NCI-H2196 treated with DMSO at 0.1 percent for 48 hours (cell line): ENCODE measurements around the gene CARD10.
"Not testable (repeated sequence)": the region's sequence is repeated elsewhere in the genome, so short reads cannot be mapped to it uniquely, and the experiment has no call there.

Experiments used
- DNase-seq: peaks from one replicate; lab custom pipeline; 2025; ENCODE audit not compliant: unreplicated experiment; lab: John Stamatoyannopoulos, UW

The CARD10 gene

DNA sequence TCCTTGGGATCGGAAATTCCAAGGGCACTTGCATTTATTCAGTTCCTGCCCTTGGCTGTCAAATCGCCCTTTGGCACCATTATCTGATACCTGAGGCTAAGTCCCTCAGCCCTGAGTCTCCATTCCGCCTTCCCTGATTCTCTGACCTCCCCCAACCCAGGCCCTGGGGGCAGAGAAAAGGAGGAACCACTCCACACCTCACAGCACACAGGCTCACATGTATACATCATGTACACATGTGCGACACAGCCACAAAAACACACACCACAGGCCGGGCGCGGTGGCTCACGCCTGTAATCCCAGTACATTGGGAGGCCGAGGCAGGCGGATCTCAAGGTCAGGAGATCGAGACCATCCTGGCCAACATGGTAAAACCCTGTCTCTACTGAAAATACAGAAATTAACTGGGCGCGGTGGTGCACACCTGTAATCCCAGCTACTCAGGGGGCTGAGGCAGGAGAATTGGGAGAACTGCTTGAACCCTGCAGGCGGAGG lies 51.0 kb downstream of the CARD10 start:
- DNase-seq, result not testable (repeated sequence)

DNA sequence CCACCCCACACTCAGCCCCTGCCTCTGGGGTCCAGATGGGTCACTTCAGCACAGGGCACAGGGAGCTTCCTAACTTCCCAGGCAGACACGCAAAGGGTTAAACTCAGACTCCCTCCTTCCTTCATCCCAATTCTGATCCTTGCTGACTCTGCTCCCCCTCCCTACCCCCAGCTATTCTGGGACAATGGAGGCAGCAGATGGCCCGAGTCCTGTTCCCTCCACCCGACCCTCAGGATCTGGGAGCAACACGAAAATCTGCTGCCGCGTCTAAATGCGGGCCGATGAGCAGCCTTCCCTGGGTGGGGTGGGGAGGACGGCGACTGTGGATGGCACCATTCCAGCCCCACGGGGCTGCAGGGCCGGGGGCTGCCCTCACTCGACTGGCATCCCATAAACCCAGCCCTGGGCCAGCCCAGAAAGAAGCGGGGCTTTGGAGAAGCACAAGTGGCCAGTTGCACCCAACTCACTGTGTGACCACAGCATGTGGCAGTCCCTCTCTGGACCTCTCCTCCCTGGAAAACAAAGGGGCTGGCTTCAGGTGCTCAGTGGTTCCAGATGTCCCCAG lies 51.7 kb downstream of the CARD10 start:
- DNase-seq, result no peak

DNA sequence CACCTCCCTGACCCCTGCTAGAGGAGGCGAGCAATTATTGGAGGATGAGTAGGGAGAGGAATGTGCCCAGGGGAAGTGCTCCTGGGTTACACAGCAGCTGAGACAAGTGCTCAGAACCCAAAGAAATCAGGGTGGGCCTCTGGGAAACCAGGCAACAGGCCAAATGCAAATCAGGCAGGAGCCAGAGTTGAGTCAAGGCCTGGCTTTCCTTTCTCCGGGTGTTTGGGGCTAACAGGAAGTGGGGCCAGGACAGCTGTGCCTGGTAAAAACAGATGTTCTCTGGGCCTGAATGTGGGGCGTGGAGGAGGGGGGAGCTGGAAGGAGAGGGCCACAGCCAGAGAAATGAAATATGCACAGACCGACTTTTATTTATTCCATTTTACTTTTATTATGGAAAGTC lies 55.0 kb downstream of the CARD10 start:
- DNase-seq, result no peak

DNA sequence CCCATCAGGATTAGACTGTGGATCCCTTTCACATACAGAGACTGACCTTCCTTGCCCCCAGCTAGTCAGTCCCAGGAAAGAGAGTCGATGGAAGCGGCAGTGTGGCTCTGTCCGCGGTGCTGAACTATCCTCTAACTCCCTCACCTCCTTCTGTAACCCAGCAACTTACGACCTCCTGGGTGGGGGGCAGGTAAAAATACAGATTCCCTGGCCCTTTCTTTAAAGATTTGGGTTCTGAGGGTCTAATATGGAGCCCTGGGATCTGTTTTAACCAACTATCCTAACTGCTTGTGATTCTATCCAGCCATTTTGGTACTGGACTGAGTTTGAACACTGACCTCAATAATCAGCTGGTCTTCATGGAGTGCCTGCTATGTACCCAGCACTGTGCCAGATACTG lies 56.2 kb downstream of the CARD10 start:
- no peak for DNase-seq

DNA sequence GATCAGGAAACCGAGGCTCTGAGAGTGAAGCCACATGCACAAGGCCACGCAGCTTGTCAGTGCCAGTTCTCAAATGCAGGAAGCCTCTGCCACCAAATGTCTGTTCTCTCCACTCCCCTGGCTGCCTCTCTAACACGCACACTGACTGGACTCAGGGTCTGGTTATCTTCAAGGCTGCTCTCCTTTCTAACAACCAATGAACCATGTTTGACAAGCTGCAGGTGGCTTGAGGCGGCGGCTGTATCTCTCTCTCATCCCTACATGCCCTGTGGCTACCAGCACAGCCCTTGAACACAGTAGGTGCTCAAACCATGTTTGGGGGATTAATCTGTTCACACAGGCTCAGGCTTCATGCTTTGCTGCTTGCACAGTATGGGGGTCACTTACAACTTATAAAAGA lies 56.8 kb downstream of the CARD10 start:
- DNase-seq, result no peak

DNA sequence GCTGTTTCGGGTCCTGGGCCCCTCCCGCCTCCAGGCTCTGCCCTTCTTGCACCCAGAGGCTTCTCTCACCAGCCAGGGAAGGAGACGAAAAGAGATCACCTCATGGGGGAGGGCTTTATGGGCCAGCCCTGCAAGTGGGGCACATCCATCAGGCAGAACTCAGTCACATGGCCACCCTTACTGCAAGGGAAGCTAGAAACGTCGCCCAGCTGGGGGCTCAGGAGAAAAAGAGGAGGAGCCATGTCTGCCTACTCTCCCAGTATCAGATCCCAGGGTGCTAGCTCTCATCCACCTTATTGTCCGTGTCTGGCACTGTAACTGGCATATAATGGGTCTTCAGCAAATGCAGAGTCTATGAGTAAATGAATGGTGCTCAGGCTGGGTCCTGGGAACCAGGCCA lies 57.3 kb downstream of the CARD10 start:
- no peak for DNase-seq

DNA sequence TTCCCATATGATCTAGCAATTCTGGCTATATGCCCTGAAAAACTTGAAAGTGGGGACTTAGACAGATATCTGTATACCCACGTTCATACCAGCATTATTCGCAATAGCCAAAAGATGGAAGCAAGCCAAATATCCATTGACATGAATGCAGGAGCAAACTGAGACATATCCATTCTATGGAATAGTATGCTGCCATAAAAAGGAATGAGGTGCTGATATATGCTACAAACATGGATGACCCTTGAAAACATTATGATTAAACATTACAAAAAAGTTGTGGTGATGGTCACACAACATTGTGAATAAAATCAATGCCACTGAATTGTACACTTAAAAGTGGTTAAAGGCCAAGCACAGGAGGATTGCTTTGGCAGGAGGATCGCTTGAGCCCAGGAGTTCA lies 58.5 kb downstream of the CARD10 start:
- no peak for DNase-seq

DNA sequence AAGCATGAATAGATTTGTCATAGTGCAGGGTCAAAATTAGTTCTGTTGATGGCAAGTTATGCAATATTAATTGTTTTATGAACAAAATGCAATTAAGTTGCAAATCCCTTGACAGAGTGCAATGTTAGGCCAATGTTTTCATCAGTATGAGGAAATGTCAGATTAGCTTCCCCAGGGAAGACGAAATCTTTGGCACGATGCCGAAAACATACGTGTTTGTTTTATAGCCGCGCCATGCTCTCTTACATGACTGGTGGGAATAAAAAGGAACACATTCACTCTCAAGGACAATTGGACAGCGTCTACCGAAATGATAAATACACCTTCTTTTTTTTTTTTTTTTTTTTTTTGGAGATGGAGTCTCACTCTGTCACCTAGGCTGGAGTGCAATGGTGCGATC lies 60.0 kb downstream of the CARD10 start:
- no peak for DNase-seq

DNA sequence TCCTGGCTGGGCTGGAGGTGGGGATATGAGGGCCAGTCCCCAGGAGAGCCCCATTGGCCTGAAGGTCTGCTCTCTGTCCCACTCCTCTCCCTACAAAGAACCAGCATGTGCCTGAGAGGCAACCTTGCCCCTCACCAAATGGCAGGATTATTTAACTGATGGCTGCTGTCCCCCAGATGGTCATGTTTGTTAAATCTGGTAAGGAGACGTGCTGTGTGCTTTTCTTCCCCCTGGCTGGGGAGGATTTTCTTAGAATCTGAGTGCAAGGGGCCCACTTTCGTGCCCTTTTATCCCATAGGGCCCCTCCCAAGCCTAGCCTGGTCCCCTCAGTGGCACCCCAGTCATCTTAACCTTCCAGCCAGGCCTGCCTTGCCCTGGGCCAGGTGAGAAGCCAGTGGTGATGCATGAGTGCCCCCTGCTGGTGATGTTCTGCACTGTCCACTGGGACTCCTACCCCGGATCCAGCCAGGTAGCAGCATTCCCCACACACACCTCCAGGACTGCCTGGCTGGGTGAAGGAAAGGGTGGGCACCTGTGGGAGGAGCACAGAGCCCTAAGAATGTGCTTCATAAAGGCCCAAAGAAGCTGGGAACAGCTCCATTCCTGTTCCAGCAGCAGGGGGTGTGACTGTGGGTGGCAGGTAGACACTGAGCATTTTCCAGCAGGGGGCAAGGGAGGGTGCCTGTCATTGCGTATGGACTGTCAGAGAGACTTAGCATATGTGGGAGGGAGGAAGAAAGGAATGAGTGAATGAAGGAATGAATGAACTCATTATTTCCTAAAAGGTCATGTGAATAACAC lies 61.9 kb downstream of the CARD10 start:
- no peak for DNase-seq

DNA sequence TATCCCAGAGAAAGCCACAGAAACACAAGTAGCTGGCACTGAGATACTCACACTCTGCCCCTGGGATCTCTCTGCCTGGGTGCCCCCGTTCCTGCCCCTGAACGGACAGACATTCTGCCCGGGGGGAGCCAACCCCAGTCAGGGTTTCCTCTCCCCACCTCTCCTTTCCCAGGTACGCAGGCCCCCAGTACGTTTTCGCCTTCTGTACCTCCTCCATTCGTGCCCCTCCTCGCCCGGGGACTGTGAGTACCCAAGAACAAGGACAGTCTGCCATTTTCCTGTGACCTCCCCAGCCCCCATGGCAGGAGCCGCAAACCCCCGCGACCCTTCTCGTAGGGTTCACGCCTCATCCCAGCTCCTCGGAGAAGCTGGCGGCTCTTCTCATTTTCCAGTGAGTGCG lies 62.9 kb downstream of the CARD10 start:
- DNase-seq, result no peak

DNA sequence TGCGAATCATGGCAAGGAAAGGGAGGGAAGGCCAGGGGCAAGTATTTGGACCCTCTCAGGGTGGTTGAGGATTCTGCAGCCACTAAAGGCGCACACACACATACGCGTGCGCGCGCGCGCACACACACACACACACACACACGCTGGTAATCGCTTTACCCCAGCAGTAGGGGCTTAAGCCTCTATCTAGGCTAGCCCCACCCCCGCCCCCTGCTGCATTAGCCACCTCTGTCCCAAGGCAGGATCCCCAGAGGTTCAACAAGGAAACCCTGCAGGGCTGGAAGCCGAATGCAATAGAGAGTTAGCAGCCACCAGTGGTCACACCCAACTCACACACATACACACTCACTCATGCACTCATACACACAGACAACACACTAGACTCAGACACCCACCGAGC lies 63.3 kb downstream of the CARD10 start:
- DNase-seq, result no peak

DNA sequence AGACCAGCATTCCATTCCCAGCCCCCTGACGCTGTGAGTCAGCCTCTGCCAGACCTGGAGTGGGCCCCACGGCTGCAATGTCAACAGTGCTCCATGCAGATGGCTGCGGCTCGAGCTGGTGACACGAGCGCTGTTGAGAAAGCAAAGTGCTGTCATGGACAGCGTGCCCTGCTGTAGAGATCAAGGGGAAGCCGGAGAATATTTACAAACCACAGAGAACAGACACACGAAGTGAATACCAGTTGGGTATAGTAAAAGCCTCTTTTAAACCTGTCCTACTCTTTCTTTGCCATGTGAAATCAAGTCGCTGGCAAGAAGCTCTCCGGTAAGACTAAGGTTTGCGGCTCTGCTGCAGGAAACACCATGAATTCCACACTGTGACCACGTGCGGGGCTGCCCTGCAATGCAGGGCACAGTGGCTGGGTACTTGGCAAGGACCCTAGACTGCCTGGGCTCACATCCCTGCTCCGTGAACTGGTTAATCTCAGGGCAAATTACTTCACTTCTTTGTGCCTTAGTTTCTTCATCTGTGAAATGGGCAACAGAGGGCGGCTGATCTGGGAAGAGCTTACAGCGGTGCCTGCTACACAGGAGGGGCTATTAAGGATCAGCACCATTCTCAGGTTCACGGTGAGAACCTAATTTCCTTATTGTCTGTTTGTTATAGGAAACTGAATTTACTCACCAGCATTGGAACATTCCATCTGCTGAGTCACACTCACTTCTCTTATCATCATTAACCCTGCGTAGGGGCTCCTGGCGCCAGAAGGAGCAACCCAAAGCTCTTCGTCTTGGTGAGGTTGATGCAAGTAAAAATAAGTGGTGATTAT lies 64.1 kb downstream of the CARD10 start:
- DNase-seq, result no peak

DNA sequence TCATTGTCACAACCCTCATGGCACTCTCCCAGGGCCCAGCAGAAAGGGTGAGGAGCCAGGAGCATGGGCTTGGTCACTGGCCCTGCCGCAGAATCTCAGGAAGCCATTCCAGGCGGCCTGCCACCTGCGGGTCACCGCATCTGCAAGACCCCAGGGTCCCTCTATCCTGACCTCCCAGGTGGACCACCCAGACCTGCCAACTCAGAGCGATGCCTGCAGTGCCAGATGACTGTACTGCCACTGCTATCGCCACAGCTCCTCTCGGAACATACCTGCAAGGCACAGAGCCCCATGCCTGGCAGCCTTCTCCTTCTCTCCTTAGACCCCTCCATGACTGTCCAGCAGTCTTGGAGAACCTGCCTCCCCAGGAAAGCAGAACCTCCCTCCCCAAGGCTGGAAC lies 65.5 kb downstream of the CARD10 start:
- no peak for DNase-seq

DNA sequence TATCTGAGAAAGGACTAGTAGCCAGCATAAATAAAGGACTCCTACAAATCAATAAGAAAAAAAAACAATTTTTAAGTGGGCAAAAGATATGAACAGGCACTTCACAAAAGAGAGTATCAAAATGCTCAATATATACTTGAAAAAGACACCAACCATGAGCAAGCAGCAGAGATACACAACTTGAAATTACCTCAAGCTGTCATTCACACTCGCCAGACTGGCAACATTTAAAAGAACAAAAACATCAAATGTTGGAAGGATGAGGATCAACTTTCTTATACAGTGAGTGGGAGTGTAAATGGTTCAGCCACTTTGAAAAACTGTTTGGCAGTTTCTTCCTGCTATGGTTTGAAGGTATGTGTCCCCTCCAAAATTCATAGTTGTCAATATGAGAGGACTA lies 68.0 kb downstream of the CARD10 start:
- DNase-seq, result no peak

DNA sequence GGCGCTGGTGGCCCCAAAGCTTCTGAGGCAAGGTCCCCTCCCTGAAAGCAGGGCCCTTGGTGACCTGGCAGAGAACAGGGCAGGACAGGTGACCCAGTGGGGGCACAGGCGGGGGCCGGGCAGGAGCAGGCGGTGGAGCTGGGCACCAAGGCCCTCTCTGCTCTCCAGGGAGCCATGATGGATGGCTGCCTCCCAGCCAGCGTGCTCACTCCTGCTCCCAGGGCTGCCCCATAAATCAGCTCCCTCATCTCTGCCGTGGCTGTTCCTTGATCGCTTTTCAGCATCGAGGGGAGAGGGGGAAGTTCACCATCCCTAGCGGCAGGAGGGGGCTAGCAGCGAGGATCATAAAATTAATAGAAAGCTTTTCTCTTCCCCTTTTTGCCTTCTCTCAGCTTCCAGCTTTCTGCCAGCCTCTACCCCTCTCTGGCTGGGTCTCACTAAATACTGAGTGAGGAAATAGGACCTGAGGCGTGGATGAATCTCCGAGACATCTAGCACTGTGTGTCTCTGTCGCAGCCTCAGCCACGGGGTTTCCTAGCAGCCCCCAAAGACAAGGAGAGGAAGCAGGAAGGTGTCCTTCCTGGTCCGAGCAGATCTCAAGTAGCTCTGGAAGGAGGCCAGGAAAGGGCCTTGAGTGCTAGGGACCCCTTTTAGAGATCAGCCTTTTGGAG lies 69.7 kb downstream of the CARD10 start:
- no peak for DNase-seq

DNA sequence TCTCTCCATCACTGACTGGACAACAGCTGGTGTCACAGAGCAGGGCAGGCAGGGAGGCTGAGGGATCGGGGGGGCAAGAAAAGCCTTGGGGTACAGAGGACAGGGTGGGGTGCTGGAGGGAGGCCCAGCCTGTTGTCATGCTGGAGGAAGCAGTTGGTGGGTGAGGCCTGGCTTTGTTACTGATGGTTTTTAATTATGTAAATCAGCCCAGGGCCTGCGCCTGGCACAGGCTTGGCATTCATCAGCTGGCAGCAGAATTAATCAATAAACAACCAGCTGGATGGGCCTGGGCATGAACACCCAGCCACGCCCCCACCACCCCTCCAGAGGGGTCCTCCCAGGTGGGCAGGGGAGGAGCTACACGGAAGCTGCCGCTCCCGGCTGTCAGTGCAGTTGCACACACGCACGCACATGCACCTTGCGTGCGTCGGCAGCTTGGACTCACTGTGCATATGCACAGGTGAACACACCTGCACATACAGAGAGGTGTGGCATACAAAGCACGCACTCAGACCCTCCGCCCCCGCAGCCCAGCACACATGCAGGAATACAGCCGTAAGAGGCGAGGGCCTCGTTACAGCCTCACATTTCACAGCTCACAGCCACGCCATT lies 70.6 kb downstream of the CARD10 start:
- DNase-seq, result no peak

DNA sequence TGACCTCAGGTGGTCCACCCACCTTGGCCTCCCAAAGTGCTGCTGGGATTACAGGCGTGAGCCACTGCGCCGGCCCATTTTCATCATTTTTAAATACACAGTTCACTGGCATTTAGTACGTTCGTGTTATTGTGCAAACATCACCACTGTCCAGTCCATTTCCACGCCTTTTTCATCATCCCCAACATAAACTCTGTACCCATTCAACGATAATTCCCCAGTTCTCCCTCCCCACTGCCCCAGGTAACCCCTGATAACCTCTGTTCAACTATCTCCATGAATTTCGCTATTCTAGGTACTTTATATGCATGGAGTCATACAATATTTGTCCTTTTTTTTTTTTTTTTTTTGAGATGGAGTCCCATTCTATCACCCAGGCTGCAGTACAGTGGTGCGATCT lies 73.7 kb downstream of the CARD10 start:
- no peak for DNase-seq

DNA sequence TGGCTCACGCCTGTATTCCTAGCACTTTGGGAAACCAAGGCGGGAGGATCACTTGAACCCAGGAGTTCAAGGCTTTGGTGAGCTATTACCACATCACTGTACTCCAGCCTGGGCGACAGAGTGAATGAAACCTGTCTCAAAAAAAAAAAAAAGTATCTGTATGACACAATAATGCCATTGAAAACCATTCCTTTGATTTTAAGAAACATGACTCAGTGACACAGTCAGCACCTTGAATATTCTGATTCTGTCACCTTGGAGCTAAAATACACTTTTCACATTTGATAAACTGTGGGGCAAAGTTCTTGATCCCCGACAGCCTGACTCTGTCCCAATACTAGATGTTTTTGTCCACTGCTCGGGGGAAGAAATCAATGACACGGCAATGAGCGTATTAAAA lies 75.2 kb downstream of the CARD10 start:
- DNase-seq, result no peak

DNA sequence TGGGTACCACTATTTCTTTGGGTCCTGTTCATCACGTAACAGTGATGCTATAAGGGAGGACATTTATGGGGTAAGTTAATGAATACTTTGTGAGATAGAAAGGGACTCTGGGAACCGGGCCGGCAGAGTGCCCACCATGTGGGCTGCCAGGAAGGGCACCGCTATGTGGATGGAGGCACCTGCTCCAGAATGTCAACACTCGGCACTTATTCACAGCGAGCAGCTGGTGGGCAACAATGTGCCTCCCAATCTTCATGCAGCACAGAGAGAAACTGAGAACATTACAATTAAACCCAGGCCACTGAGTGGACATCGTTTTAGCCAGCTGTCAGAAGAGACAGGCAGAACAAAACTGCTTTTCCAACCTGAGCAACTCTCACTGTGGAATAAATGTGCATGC lies 76.1 kb downstream of the CARD10 start:
- DNase-seq, result no peak

DNA sequence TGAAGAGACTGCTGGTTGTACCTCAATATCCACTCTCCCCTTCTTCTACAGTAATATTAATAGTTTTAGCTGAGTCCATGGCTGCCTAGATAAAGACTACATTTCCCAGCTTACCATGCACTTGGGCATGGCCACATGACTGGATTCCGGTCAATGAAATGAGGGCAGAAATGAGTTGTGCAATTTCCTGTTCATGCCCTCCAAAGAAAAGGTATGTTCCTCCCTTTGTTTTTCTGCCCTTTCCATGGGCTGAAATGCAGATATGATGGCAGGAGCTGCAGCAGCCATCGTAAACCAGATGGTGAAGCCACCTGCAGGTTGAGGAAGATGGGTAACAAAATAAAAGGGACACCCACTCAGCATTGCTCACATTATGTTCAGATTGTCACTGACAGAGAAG lies 76.7 kb downstream of the CARD10 start:
- no peak for DNase-seq

DNA sequence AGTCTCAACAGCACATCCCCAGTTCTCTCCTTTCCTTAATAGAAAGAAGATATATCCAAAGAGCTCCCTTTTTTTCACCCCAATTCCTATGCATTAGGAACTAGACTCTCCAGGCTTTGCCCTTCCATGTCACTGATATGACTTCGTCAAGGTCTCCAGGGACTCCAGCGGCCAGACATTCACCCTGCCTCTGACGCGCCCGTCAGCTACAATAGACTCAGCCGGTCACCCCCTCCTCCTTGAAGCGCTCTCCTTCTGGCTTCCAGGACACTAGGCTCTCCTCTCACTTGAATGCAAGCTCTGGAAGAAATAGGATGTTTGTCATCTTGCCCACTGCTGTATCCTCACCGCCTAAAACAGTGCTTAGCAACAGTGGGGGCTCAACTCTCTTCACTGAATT lies 77.1 kb downstream of the CARD10 start:
- no peak for DNase-seq
